Measurements from ENCODE around the gene INVS.

DNA sequence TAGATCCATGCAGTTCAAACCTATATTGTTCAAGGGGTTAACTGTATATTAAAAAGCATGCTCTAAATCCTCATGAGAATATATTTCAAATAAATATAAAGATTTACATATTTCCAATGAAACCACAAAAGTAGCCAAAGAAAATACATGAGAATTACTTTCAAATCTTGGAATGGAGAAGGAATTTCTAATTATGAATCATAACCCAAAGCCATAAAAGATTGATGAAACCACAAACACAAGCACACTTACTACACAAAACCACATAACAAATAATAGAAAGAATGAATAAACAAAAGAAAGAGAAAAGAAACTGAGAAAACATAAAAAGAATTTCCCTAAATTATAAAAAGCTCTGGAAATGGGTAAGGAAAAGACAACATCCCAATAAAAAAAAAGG lies 16.3 kb upstream of the INVS start:
- TF ChIP-seq JUND (IDR thresholded peaks at IDR 0.05) (no peak), GABPA (IDR thresholded peaks at IDR 0.05 in 1 of 2, conservative IDR thresholded peaks at IDR 0.05 in 1 of 2) (no peak)
- TF ChIP-seq, protein P1, sequence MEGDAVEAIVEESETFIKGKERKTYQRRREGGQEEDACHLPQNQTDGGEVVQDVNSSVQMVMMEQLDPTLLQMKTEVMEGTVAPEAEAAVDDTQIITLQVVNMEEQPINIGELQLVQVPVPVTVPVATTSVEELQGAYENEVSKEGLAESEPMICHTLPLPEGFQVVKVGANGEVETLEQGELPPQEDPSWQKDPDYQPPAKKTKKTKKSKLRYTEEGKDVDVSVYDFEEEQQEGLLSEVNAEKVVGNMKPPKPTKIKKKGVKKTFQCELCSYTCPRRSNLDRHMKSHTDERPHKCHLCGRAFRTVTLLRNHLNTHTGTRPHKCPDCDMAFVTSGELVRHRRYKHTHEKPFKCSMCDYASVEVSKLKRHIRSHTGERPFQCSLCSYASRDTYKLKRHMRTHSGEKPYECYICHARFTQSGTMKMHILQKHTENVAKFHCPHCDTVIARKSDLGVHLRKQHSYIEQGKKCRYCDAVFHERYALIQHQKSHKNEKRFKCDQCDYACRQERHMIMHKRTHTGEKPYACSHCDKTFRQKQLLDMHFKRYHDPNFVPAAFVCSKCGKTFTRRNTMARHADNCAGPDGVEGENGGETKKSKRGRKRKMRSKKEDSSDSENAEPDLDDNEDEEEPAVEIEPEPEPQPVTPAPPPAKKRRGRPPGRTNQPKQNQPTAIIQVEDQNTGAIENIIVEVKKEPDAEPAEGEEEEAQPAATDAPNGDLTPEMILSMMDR (IDR thresholded peaks at IDR 0.05; ENCODE audit: low read depth, low read length, missing input control): no peak
- TF ChIP-seq, protein P2, sequence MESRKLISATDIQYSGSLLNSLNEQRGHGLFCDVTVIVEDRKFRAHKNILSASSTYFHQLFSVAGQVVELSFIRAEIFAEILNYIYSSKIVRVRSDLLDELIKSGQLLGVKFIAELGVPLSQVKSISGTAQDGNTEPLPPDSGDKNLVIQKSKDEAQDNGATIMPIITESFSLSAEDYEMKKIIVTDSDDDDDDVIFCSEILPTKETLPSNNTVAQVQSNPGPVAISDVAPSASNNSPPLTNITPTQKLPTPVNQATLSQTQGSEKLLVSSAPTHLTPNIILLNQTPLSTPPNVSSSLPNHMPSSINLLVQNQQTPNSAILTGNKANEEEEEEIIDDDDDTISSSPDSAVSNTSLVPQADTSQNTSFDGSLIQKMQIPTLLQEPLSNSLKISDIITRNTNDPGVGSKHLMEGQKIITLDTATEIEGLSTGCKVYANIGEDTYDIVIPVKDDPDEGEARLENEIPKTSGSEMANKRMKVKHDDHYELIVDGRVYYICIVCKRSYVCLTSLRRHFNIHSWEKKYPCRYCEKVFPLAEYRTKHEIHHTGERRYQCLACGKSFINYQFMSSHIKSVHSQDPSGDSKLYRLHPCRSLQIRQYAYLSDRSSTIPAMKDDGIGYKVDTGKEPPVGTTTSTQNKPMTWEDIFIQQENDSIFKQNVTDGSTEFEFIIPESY (IDR thresholded peaks at IDR 0.05): no peak
- TF ChIP-seq, protein P3, sequence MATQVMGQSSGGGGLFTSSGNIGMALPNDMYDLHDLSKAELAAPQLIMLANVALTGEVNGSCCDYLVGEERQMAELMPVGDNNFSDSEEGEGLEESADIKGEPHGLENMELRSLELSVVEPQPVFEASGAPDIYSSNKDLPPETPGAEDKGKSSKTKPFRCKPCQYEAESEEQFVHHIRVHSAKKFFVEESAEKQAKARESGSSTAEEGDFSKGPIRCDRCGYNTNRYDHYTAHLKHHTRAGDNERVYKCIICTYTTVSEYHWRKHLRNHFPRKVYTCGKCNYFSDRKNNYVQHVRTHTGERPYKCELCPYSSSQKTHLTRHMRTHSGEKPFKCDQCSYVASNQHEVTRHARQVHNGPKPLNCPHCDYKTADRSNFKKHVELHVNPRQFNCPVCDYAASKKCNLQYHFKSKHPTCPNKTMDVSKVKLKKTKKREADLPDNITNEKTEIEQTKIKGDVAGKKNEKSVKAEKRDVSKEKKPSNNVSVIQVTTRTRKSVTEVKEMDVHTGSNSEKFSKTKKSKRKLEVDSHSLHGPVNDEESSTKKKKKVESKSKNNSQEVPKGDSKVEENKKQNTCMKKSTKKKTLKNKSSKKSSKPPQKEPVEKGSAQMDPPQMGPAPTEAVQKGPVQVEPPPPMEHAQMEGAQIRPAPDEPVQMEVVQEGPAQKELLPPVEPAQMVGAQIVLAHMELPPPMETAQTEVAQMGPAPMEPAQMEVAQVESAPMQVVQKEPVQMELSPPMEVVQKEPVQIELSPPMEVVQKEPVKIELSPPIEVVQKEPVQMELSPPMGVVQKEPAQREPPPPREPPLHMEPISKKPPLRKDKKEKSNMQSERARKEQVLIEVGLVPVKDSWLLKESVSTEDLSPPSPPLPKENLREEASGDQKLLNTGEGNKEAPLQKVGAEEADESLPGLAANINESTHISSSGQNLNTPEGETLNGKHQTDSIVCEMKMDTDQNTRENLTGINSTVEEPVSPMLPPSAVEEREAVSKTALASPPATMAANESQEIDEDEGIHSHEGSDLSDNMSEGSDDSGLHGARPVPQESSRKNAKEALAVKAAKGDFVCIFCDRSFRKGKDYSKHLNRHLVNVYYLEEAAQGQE (IDR thresholded peaks at IDR 0.05): no peak

All from liver (tissue), 3 donors.